Testis (tissue), 3 donors: Measurements from ENCODE around the gene TMA16. TPM values are rescaled to one million over a fixed set of nuclear protein-coding genes. Genes with fewer than 3 reads are reported as not detected.
A peak's percentile ranks its signal among the peaks of the same experiment; 100 is the strongest.

ENCODE experiments used
- DNase-seq: peaks from one replicate; pipeline ENCODE4 v3.0.0-alpha.2; 2019
- H3K27ac ChIP-seq, 2 donors: fragments of 200-600 bp; sonication (generic); one replicate each; pipeline ENCODE4 v1.5.1; 2019
- H3K27me3 ChIP-seq: fragments of 200-600 bp; sonication (generic); one replicate; pipeline ENCODE4 v1.5.1; 2019
- H3K36me3 ChIP-seq: fragments of 200-600 bp; sonication (generic); one replicate; pipeline ENCODE4 v1.5.1; 2017; ENCODE audit warnings: low read depth; ENCODE audit errors: missing control alignments
- H3K4me1 ChIP-seq: fragments of 200-600 bp; sonication (generic); one replicate; pipeline ENCODE4 v1.5.1; 2019
- H3K4me3 ChIP-seq, 2 donors: fragments of 200-600 bp; sonication (generic); one replicate each; pipeline ENCODE4 v1.5.1; 2017 to 2019
- H3K9me3 ChIP-seq: fragments of 200-600 bp; sonication (generic); one replicate; pipeline ENCODE4 v1.5.1; 2017
- POLR2A ChIP-seq: fragments of 450-650 bp; IDR thresholded peaks from one replicate; pipeline ENCODE4 v1.6.1; 2017; ENCODE audit warnings: antibody characterized with exemption, mild to moderate bottlenecking, moderate library complexity
- WGBS, 2 donors: methylation state at CpG; one replicate each; pipeline ENCODE4 v1.1.5; 2018; 5-methylcytosine and 5-hydroxymethylcytosine counted together
- intact Hi-C: fragments of 100-400 bp; cut with DNase I; formaldehyde crosslinking; loops from one replicate; pipeline ENCODE4 v1.15.1; 2023; ENCODE audit warnings: low total_unique reads
- polyA plus RNA-seq: library from polyadenylated mRNA; stranded (reverse); fragments of 350-450 nt; fragmentation: Illumina TruSeq; extraction: RNeasy Lipid Tissue Mini Kit (QIAGEN cat#74804); gene quantifications from one replicate; pipeline ENCODE4 v1.2.3, GENCODE V29; 2014; ENCODE audit warnings: low read depth, low replicate concordance; ENCODE audit not compliant: insufficient read depth
- total RNA-seq, 2 donors: library from RNA; depleted of rRNA; stranded (reverse); fragments of >200 nt; gene quantifications; one replicate each; pipeline ENCODE4 v1.2.3, GENCODE V29; 2016
- TF ChIP-seq, protein P1 (sequence below), 3 experiments: fragments of 450-650 bp in 2 of 3; fragments of 200-600 bp in 1 of 3; sonication (generic) in 1 of 3; IDR thresholded peaks; one replicate each; pipeline ENCODE4 v1.5.1; 2016 to 2019; ENCODE audit warnings: antibody characterized with exemption in 3 of 3, mild to moderate bottlenecking in 2 of 3, moderate library complexity in 1 of 3

TMA16 gene
- total and polyA plus RNA-seq, 3 donors from 2014 or later: 33.0 to 34.1 (median 33.2) TPM

DNA sequence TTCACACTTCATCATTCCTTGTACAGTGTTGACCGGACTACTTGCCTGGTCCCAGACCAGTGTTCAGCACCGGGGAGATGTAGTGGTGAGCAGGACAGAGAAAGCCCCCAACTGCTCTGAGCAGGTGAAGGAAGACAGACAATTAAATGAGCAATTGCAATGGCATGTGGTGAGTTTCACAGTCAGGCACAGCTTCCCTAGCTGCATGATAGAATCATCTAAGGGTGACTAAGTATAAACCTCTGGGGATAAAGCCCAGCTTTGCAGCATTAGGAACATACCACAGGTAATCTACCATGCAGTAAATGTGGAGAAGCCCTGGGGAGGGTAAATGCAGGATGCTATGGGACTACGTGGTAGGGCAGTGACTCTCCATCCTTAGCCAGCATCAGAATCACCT, 47.8 kb downstream of the TMA16 start:
- H3K27ac ChIP-seq: no peak overlapping the region
- WGBS, 2 donors: 88 to 98% methylated on average over 3 of the region's 3 CpGs
- no peaks in the 10 kb centered on the region for H3K36me3 ChIP-seq
- no peaks in the 10 kb centered on the region for H3K4me1 ChIP-seq
- TF ChIP-seq POLR2A: no peak
- TF ChIP-seq, protein P1, sequence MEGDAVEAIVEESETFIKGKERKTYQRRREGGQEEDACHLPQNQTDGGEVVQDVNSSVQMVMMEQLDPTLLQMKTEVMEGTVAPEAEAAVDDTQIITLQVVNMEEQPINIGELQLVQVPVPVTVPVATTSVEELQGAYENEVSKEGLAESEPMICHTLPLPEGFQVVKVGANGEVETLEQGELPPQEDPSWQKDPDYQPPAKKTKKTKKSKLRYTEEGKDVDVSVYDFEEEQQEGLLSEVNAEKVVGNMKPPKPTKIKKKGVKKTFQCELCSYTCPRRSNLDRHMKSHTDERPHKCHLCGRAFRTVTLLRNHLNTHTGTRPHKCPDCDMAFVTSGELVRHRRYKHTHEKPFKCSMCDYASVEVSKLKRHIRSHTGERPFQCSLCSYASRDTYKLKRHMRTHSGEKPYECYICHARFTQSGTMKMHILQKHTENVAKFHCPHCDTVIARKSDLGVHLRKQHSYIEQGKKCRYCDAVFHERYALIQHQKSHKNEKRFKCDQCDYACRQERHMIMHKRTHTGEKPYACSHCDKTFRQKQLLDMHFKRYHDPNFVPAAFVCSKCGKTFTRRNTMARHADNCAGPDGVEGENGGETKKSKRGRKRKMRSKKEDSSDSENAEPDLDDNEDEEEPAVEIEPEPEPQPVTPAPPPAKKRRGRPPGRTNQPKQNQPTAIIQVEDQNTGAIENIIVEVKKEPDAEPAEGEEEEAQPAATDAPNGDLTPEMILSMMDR (IDR thresholded peaks at IDR 0.05): no peak
- H3K9me3 ChIP-seq: no peaks in the 10 kb centered on the region
- no peak overlapping the region for H3K4me3 ChIP-seq
- DNase-seq: no peak
- no peaks in the 10 kb centered on the region for H3K27me3 ChIP-seq
- intact Hi-C loops: loop anchor here (10.0 kb wide), 1 partner anchor 47 kb away; the partner anchor contains the start of gene TMA16

DNA sequence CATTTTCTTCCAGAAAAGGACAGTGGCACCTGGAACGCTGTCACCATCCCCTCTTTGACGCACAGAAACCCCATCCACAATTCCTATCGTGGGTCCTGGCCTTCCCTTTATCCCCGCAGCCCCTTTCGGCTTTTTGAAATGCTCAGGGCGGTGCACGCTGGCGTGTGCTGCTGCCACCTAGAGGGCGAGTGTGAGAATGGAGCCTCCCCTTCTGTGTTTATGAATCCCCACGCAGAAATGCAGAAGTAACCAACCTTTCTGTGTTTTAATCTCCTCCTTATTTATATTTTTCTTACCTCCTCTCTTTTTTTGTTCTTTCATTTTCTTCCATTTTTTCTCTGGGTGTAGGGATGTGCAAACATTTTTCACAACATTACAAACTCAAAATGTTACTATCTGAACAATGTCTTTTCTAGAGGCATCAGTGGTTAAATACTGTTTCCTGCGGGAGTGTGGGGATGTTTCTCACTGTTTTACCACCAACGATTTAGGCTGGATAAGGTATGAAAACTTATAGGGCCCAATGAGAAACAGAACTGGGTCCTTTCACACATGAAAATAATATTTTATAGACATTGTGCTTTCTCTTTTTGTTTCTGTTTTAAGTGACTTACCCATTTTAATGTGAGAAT, 50.0 kb downstream of the TMA16 start:
- intact Hi-C loops: loop anchor here (10.0 kb wide), 1 partner anchor 50 kb away; the partner anchor contains the start of gene TMA16
- TF ChIP-seq, protein P1 (IDR thresholded peaks at IDR 0.05): peak; percentile 52 to 87 (median 67)
- no peak for TF ChIP-seq POLR2A
- Histone ChIP-seq H3K4me3 (no peak overlapping the region), H3K27ac (no peak overlapping the region), H3K9me3 (no peaks in the 10 kb centered on the region), H3K27me3 (no peaks in the 10 kb centered on the region), H3K4me1 (peaks cover 3% of the 10 kb centered on the region), H3K36me3 (no peaks in the 10 kb centered on the region)
- 4 to 8% methylated on average over 12 of the region's 12 CpGs for WGBS, 2 donors
- peak; percentile 70 for DNase-seq

DNA sequence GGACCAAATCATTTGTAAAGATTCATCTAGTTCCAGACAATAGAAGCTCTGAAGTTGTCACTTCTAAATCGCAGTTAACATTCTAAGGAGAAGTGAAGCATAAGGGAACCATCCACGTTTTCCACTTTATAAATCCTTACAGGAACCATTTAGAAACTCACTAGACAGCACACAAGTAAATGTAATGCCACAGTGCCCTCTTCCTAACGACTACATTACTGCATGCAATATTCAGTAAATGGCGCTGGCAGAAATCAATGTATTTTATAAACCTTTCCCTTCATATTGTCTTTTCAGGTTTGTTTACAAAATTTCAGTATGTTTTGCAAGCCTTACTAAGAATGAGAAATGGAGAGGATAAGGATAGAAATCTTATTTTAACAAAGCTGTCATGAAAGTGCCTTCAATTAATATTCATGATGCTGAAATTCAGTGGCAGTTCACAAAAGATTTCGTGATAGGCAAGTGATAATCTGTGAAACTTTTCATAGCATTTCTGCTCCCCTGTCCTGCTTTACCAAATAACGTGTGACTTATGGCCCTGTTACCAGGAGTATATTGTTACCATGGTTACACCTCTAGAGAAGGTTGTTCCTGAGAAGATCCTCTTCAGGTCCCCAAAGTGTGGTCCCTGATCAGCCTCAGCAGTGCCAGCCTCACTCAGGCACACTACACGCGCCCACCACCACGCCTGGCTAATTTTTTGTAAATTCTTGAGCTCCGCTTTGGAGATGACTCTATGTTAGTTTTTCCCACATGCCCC, 54.2 kb downstream of the TMA16 start:
- Histone ChIP-seq H3K9me3 (no peaks in the 10 kb centered on the region), H3K4me1 (peaks cover 8% of the 10 kb centered on the region), H3K27me3 (no peaks in the 10 kb centered on the region), H3K27ac (no peak overlapping the region), H3K36me3 (no peaks in the 10 kb centered on the region), H3K4me3 (no peak overlapping the region)
- 37 to 44% methylated on average over 10 of the region's 10 CpGs for WGBS, 2 donors
- intact Hi-C loops: loop anchor here (10.0 kb wide), 1 partner anchor 54 kb away; the partner anchor contains the start of gene TMA16
- TF ChIP-seq, protein P1 (IDR thresholded peaks at IDR 0.05): peak; percentile 52 to 54 (median 53)
- no peak for TF ChIP-seq POLR2A
- DNase-seq: peak; percentile 34

DNA sequence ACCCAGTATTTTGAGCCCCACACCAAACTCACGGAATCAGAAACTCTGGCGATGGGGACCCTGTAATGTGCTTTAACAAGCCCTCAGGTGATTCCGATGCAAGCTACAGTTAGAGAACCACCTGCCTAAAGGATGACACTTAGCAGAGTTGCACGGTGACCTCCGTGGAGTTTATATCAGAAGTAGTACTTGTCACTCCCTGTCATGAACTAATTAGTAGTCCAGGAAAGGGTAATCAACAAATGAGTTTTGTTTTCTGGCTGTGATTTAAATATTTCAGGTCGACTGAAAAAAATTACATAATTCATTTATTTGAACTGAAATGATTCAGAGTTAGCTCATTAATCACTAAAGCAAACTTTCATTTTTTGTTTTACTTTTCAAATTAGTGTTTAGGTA, 56.4 kb downstream of the TMA16 start:
- H3K4me3 ChIP-seq: no peak overlapping the region
- peaks cover 8% of the 10 kb centered on the region for H3K4me1 ChIP-seq
- H3K27ac ChIP-seq: no peak overlapping the region
- no peak for TF ChIP-seq POLR2A
- TF ChIP-seq, protein P1 (IDR thresholded peaks at IDR 0.05): no peak
- no peaks in the 10 kb centered on the region for H3K27me3 ChIP-seq
- no peaks in the 10 kb centered on the region for H3K9me3 ChIP-seq
- no peak for DNase-seq
- WGBS, 2 donors: 44 to 56% methylated on average over 6 of the region's 6 CpGs
- intact Hi-C loops: loop anchor here (10.0 kb wide), 1 partner anchor 1184 kb away; no protein-coding TSS in a partner anchor
- H3K36me3 ChIP-seq: no peaks in the 10 kb centered on the region
